Measurements from ENCODE around the gene TIMP2. TPM values are rescaled to one million over a fixed set of nuclear protein-coding genes. Genes with fewer than 3 reads are reported as not detected.
A peak's percentile ranks its signal among the peaks of the same experiment; 100 is the strongest.

Gene TIMP2
- total and polyA plus RNA-seq, 2 of the 13 experiments (the other 11 are each of a cell fraction or from before 2014, with no cell fraction given), result 3.8 to 8.5 TPM

- no peak for TF ChIP-seq MIER2 (CRISPR knock-in tag; IDR thresholded peaks at IDR 0.05)
- TF ChIP-seq ZSCAN21 (CRISPR knock-in tag; IDR thresholded peaks at IDR 0.05; ENCODE audit: borderline replicate concordance), result peak; percentile 64; the same call in 1 of the 2 replicates
- no peak for TF ChIP-seq PAF1 (CRISPR knock-in tag; IDR thresholded peaks at IDR 0.05)
- TF ChIP-seq NCOA5 (CRISPR knock-in tag; IDR thresholded peaks at IDR 0.05), result no peak
- TF ChIP-seq, protein P1, sequence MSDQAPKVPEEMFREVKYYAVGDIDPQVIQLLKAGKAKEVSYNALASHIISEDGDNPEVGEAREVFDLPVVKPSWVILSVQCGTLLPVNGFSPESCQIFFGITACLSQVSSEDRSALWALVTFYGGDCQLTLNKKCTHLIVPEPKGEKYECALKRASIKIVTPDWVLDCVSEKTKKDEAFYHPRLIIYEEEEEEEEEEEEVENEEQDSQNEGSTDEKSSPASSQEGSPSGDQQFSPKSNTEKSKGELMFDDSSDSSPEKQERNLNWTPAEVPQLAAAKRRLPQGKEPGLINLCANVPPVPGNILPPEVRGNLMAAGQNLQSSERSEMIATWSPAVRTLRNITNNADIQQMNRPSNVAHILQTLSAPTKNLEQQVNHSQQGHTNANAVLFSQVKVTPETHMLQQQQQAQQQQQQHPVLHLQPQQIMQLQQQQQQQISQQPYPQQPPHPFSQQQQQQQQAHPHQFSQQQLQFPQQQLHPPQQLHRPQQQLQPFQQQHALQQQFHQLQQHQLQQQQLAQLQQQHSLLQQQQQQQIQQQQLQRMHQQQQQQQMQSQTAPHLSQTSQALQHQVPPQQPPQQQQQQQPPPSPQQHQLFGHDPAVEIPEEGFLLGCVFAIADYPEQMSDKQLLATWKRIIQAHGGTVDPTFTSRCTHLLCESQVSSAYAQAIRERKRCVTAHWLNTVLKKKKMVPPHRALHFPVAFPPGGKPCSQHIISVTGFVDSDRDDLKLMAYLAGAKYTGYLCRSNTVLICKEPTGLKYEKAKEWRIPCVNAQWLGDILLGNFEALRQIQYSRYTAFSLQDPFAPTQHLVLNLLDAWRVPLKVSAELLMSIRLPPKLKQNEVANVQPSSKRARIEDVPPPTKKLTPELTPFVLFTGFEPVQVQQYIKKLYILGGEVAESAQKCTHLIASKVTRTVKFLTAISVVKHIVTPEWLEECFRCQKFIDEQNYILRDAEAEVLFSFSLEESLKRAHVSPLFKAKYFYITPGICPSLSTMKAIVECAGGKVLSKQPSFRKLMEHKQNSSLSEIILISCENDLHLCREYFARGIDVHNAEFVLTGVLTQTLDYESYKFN (CRISPR knock-in tag; conservative IDR thresholded peaks at IDR 0.05), result peak; percentile 73
- TF ChIP-seq IKZF5 (CRISPR knock-in tag; IDR thresholded peaks at IDR 0.05), result peak; percentile 68
- TF ChIP-seq ATF3 (CRISPR knock-in tag; IDR thresholded peaks at IDR 0.05), result peak; percentile 83; the same call in 1 of the 2 replicates
- TF ChIP-seq ZNF335 (CRISPR knock-in tag; IDR thresholded peaks at IDR 0.05), result no peak
- TF ChIP-seq ELF1 (CRISPR knock-in tag; IDR thresholded peaks at IDR 0.05), result 0 out of 2 replicates have a peak, but pooled peaks have one; percentile 21
- TF ChIP-seq JUND (CRISPR knock-in tag; IDR thresholded peaks at IDR 0.05), result peak; percentile 91
- TF ChIP-seq ZNF552 (CRISPR knock-in tag; IDR thresholded peaks at IDR 0.05; ENCODE audit: borderline replicate concordance), result no peak
- TF ChIP-seq LBX2 (CRISPR knock-in tag; IDR thresholded peaks at IDR 0.05; ENCODE audit: borderline replicate concordance), result no peak; the same call in 1 of the 2 replicates
- peak; percentile 49; the same call in 1 of the 2 replicates for TF ChIP-seq RCOR2 (CRISPR knock-in tag; IDR thresholded peaks at IDR 0.05)
- no peak for TF ChIP-seq ZNF235 (CRISPR knock-in tag; IDR thresholded peaks at IDR 0.05; ENCODE audit: borderline replicate concordance)
- TF ChIP-seq LCORL (IDR thresholded peaks at IDR 0.05), result no peak
- peak; percentile 80 for TF ChIP-seq LCORL (CRISPR knock-in tag; IDR thresholded peaks at IDR 0.05)
- no peak for TF ChIP-seq ZNF781 (CRISPR knock-in tag; IDR thresholded peaks at IDR 0.05; ENCODE audit: borderline replicate concordance, not compliant biosample characterization)
- TF ChIP-seq NR2F2 (IDR thresholded peaks at IDR 0.05; ENCODE audit: borderline replicate concordance, low read depth), result no peak
- no peak for TF ChIP-seq ZNF136 (CRISPR knock-in tag; IDR thresholded peaks at IDR 0.05; ENCODE audit: low read depth)
- TF ChIP-seq CREB1 (IDR thresholded peaks at IDR 0.05), result peak; percentile 85
- TF ChIP-seq CREB1 (CRISPR knock-in tag; IDR thresholded peaks at IDR 0.05), result no peak
- TF ChIP-seq NFKBIZ (CRISPR knock-in tag; IDR thresholded peaks at IDR 0.05), result 0 out of 2 replicates have a peak, but pooled peaks have one; percentile 42
- TF ChIP-seq ZNF333 (CRISPR knock-in tag; IDR thresholded peaks at IDR 0.05; ENCODE audit: borderline replicate concordance), result no peak
- 0 out of 2 replicates have a peak, but pooled peaks have one; percentile 61 for TF ChIP-seq SNAPC2 (CRISPR knock-in tag; IDR thresholded peaks at IDR 0.05)
Observed at GRCh38 chr17:78933025-78933958, 8.1 kb upstream of the TIMP2 start (continued).
